IPS-18c (cell line): ENCODE data around the gene TNPO3.
A peak's percentile ranks its signal among the peaks of the same experiment; 100 is the strongest.
"Not testable (repeated sequence)": the region's sequence is repeated elsewhere in the genome, so short reads cannot be mapped to it uniquely, and the experiment has no call there.

Experiments
- H3K4me3 ChIP-seq: 2 replicates; pipeline ENCODE4 v1.7.0; 2013; ENCODE audit warnings: low read depth, mild to moderate bottlenecking, low read length, moderate library complexity; ENCODE audit not compliant: insufficient read depth
- H3K9me3 ChIP-seq: one replicate; pipeline ENCODE4 v1.6.1; 2013; ENCODE audit warnings: mild to moderate bottlenecking, low read length, moderate library complexity; ENCODE audit not compliant: control insufficient read depth, insufficient read depth

TNPO3 gene

DNA sequence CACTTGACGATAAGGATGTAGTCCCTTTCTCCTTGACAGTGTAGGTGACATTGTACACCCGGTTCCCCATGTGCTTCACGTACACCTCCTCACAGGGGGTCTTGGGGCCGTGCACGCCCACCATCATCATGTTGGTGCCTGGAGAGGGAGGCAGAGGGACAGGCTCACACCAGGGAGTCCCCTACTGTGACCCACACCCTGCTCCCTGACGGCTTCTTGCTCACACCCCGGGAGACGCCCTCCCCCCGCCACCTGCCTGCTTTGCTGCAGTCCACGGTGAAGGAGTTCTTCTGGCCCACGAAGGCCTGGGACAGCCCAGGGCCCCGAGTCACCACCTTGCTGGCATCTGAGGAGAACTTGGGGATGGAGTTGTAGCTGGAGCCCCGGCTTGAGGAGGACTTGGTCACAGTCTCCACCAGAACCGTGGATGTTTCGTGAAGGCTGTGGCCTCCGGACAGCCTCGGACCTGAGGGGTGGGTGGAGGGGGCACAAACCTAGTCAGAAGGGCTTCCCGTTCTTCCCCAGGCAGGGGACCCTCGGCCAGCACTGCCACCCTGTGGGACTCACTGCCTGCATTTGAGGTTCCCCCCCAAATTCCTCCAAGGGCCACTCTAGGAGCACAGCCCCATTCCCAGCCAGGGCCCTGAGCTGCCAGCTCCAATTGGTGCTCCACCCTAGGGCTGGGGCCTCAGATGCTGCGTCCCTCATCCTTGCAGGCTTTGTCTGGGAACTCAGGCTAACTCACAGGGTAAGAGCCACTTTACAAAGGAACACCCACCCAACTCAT lies 142.0 kb downstream of the TNPO3 start:
- not testable (repeated sequence) for H3K4me3 ChIP-seq

DNA sequence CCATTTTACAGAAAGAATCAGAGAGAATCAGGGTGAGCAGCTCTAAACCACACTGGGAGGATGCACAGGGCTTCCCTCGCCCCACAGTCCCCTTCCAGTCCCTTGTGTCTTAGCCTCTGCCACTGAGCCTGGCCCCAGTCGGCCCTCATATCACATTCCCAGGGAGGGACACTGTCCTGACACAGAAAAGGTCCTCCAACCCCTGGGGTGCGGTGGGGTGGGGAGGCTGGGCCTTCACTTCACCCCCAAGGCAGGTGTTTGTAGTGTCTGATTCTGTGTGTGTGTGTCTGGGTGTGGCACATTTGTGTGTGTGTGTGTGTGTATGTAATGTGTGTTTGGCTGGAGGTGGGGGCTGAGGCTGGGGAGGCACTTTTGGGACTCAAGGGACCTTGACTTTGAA lies 142.6 kb downstream of the TNPO3 start:
- Histone ChIP-seq H3K4me3 (no peak overlapping the region), H3K9me3 (no peaks in the 10 kb centered on the region)

More for the DNA sequence above, 142.0 kb downstream of the TNPO3 start:
- H3K9me3 ChIP-seq = not testable (repeated sequence)

DNA sequence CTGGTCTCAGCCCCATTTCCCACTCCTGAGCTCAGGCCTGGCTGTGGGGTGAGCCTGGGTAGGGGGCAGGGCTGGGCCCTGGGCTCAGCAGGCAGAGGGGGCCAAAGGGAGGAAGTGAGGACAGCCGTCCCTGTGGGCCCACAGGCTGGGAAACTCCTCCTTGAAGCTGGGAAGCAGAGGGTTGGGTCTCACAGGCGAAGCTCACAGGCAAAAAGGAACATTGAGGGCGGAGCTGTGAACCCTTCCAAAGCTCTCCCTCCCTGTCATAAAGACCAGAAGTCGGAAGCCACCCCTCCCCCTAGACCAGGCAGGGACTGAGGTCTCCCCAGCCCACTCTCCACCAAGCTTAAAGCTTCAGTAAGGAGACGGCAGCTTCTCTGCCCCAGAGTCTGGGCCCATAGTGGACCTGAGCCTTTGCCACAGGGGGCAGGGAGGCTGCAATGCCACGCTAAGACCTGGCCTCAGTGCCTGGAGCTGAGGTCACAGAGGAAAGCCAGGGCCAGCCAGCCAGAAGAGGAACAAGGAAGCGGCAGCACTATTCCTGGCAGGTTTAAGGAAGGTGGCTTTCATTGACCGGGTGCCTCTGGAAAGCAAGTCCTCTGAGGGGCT lies 143.4 kb downstream of the TNPO3 start:
- Histone ChIP-seq H3K9me3 (no peaks in the 10 kb centered on the region), H3K4me3 (no peak overlapping the region)

DNA sequence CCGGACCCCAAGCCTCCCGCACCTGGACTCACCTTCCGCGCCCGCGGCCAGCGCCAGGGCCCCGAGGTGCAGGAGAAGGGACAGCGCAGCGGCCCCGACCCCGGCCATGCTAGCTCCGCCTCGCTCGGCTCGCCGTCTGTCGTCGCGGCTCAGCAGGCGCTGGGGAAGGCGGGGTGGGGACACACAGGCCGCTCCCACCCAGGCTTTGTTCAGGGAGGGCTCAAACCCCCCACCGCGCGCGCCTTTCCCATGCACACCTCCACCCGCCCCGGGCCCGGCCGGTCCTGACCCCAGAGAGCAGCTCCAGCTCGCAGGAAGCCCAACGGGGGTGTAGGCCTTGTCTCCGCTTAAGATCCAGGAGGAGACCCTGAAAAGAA lies 144.4 kb downstream of the TNPO3 start, which contains the start of gene KCP:
TSS of gene KCP (minus strand) at position 141 of the 377 bp plus-strand sequence. CDS start at position 108, 33 bp downstream.
- Histone ChIP-seq H3K4me3 (peak within 1 kb of the TSS; percentile 55), H3K9me3 (no peaks in the 10 kb centered on the region)

DNA sequence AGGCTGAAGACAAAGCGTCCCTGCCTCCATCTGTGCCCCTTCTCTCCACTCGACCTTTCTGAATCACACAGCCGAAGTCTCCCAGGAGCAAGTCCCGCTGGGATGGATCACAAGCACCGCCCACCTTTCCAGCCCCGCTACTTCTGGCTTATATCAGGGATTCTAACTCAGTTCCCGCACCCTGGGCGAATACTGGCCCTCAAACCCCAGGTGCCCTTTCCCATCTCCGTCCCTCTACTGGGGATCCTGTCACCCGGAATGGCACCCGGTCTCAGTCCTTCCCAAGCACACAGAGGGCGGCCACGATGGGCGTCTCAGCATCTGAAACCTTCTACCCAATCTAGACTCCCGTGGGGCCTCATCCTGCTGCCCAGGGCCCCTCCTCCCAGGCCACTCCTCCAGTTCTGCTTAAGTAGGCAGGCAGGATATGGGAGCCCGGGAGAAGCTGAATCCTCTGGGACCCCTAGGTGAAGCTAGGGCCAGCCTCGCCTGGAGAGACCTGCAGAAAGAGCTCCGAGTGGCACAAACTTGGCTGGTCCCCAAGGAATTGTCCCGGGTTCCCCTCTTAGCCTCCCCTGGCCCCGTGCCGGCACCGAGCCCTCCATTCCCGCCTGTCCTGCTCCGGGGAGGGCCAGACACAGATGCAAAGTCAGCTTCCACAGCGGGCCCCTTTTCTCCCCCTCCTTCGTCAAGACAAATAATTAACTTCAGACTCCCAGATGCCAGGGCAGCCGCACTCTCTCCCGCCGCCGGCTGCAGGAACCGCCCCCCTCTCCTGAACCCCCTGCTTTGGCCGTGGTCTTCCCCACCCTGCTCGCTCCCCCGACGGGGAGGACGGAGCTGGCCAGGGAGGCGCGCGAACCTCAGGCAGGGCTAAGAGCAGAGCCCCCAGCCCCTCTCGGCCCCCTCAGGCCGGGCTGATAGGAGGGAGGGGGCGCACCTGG lies 145.0 kb downstream of the TNPO3 start:
- Histone ChIP-seq H3K4me3 (peak overlapping the region; percentile 55), H3K9me3 (no peaks in the 10 kb centered on the region)

DNA sequence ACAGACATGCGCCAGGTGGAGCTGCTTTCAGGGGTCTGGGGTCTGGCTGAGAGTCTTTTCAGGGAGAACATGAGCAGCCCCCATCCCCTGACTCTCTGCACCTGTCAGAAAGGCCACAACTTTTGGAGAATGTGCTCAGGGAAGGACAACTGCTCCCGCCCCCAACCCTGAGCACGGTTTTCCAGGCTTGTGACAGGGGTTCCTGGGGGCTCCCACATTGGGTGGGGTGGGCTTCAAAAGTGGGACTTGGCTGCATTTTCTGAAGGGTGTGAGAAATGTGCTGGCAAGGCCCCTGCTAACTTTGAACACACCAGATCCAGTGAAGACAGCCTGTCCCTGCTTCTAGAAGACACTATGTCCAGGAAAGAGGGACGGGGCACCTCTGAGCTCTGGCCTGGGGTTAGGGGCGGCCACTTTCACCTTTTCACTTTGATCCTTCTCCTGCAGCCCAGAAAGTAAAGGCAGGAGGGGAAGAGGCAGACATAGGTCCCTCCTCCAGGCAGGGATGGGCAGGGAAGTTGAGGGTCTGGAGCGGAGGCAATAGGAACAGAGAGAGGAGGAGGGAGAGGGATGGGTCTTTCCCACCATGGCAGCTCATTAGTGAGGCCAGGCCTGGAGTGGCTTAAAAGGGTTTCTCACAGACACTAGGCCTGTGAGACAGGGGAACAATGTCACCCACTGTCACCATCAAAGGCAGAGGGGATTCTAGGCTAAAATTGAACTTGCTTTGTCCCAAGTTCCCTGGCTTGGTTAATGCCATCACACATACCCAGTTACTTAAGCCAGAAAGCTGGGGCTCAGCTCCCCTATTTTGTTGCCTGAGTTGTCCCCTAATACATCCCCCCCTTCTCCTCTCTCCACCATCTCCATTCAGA lies 145.9 kb downstream of the TNPO3 start:
- Histone ChIP-seq H3K9me3 (no peaks in the 10 kb centered on the region), H3K4me3 (no peak overlapping the region; the same call in 1 of the 2 replicates)

DNA sequence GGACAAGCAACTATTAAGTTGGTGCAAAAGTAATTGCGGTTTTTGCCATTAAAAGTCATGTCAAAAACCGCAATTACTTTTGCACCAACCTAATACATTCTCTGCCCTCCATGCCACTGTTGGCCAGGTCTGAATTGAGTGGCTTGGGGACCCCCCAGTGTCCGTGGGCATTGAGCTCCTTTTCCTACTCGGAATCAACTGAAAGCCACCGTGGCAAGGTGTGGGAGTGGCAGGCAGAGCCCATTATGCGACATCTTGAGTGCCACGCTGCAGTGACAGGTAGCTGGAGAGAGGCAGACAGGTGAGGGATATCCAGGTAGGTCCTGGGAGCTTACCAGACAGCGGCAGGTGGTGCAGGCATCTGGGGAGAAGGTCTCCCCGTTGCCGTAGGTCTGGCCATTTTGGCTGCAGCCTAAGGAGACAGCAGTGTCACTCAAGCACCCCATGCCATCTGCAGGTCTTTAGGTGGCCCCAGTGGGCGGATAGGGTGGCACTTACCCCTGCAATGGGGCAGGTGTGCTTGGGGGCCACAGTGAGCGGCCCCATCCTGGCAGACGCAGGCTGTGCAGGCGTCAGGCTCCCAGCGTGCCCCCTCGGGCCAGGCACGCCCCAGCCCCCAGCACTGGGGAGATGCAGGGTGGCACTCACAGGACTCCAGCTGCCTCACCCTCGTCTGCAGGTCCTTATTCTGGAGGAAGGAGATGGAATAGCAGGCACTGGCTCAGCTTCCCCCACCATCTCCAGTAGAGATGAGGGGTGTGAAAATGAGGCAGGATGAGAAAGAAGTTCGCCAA lies 147.9 kb downstream of the TNPO3 start:
- no peak overlapping the region for H3K4me3 ChIP-seq
- no peaks in the 10 kb centered on the region for H3K9me3 ChIP-seq

DNA sequence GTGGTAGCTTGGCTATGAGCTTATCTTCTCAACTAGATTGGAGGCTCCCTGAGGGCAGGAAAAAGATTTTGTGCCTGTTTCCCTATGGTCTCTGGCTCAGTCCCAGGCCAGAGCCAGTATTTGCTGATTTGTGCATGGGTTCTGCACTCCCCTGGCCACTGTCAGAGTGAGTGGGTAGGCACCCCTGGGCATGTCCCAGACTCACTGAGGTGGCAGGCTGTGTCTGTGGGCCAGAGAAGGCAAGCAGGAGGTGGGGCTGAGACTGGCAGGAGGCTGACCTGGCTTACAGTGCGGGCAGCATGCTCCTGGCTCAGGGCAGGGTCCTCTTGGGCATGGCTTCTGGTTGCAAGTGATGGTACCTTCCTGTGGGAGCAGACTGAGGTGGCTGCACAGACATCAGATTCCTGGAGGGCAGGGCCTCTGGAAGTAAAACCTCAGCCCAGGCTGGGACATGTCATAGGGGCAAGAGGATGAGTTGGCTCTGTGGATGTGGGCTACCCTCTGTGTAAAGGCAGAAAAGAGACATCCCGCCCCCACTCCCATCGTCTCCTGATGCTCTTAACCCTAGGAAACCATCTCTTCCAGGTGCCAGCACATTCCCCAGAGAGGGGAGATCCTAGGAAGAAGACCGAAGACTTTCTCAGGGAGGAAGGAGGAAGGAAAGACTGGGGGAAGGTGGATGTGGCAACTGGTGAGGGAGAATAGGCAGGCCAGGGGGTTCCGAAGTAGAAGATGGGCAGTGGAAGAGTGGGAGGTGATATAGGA lies 148.7 kb downstream of the TNPO3 start:
- Histone ChIP-seq H3K9me3 (no peaks in the 10 kb centered on the region), H3K4me3 (no peak overlapping the region)

DNA sequence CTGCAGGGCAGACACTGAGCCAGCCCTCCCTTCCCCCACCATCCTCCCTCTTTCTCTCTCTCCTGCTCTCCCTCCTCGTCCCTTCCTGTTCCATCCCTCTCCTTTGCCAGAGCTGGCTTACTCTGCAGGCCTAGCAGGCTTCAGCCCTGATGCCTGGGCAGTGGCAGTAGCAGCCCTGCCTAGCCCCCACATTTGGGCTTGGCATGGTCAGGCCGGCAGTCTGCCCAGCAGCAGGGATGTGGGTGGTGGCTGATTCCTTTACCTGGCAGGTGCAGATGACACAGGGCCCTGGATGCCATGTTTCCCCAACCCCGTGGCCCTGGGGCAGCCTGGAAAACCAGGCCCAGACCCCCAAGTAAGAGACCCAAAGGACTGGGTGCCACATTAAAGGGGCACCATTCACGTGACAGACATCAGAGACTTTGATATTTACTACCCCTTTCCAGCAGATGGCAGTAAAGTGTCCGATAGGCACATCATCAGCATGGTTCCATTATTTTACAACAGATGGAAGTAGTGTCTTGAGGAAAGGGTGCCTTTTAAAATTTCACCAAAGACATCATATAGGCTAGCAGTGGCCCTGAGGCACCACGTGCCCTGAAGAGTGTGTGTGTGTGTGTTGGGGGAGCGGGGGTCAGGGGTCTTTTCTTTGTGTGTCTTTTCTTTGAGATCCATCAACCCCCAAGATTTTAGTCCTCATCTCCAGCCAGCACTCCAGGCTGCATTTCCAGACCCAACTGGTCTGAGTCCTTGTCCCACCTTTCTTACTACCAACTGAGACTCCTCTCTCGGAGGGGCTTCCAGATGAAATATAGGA lies 150.3 kb downstream of the TNPO3 start:
- no peak overlapping the region for H3K4me3 ChIP-seq
- H3K9me3 ChIP-seq = no peaks in the 10 kb centered on the region
